ENCODE measurements around the gene MAGI2.

The MAGI2 gene

GRCh38 chr7:78649976-78650375, 803.5 kb downstream of the MAGI2 start (continued):
- no peak for TF ChIP-seq RARB (CRISPR knock-in tag; IDR thresholded peaks at IDR 0.05)
- no peak for TF ChIP-seq POU6F1 (CRISPR knock-in tag; IDR thresholded peaks at IDR 0.05; ENCODE audit: borderline replicate concordance, low read depth)
- TF ChIP-seq ZNF8 (CRISPR knock-in tag; IDR thresholded peaks at IDR 0.05), result no peak
- no peak for TF ChIP-seq PPARA (CRISPR knock-in tag; IDR thresholded peaks at IDR 0.05; ENCODE audit: borderline replicate concordance)
- TF ChIP-seq ZFP3 (CRISPR knock-in tag; IDR thresholded peaks at IDR 0.05), result no peak

DNA sequence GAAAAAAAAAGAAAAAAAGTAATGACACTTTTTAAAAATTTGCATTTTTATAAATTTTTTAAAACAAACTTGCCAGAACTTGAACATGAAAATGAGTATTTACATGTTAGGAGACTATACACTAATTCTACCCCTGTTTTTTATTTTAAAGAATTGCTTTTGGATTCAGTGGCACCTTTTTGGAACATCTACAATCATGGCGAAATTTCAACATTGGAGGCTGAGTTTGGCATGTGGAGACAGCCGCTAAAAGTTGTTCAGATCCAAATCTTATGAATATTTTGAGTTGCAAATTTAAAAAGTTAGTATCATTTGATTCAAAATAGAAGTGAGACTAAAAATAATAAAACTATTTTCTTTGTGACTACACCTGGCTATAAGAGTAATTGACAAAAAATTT, 804.2 kb downstream of the MAGI2 start:
- TF ChIP-seq TCF4 (CRISPR knock-in tag; IDR thresholded peaks at IDR 0.05; ENCODE audit: borderline replicate concordance) (no peak), ZNF8 (CRISPR knock-in tag; IDR thresholded peaks at IDR 0.05) (no peak), ISL1 (CRISPR knock-in tag; IDR thresholded peaks at IDR 0.05) (no peak), ARNTL (CRISPR knock-in tag; IDR thresholded peaks at IDR 0.05; ENCODE audit: borderline replicate concordance, low read depth) (no peak), ZC3H10 (CRISPR knock-in tag; IDR thresholded peaks at IDR 0.05) (no peak), GLIS3 (CRISPR knock-in tag; IDR thresholded peaks at IDR 0.05) (no peak), TOX (CRISPR knock-in tag; IDR thresholded peaks at IDR 0.05; ENCODE audit: borderline replicate concordance) (no peak), ZFP3 (CRISPR knock-in tag; IDR thresholded peaks at IDR 0.05) (no peak)

GRCh38 chr7:78642751-78643150, 810.7 kb downstream of the MAGI2 start:
- TF ChIP-seq ZNF8 (CRISPR knock-in tag; IDR thresholded peaks at IDR 0.05), result no peak
- TF ChIP-seq BACH2 (CRISPR knock-in tag; IDR thresholded peaks at IDR 0.05; ENCODE audit: borderline replicate concordance), result no peak
- TF ChIP-seq ZNF70 (CRISPR knock-in tag; IDR thresholded peaks at IDR 0.05), result no peak
- TF ChIP-seq POU6F1 (CRISPR knock-in tag; IDR thresholded peaks at IDR 0.05; ENCODE audit: borderline replicate concordance, low read depth), result no peak
- TF ChIP-seq, protein P1, sequence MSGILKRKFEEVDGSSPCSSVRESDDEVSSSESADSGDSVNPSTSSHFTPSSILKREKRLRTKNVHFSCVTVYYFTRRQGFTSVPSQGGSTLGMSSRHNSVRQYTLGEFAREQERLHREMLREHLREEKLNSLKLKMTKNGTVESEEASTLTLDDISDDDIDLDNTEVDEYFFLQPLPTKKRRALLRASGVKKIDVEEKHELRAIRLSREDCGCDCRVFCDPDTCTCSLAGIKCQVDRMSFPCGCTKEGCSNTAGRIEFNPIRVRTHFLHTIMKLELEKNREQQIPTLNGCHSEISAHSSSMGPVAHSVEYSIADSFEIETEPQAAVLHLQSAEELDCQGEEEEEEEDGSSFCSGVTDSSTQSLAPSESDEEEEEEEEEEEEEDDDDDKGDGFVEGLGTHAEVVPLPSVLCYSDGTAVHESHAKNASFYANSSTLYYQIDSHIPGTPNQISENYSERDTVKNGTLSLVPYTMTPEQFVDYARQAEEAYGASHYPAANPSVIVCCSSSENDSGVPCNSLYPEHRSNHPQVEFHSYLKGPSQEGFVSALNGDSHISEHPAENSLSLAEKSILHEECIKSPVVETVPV (CRISPR knock-in tag; IDR thresholded peaks at IDR 0.05), result no peak
- no peak for TF ChIP-seq TCF4 (CRISPR knock-in tag; IDR thresholded peaks at IDR 0.05; ENCODE audit: borderline replicate concordance)
- TF ChIP-seq OSR1 (CRISPR knock-in tag; IDR thresholded peaks at IDR 0.05), result no peak
- no peak for TF ChIP-seq ARNTL (CRISPR knock-in tag; IDR thresholded peaks at IDR 0.05; ENCODE audit: borderline replicate concordance, low read depth)
- no peak for TF ChIP-seq PPARA (CRISPR knock-in tag; IDR thresholded peaks at IDR 0.05; ENCODE audit: borderline replicate concordance)
- TF ChIP-seq, protein P2, sequence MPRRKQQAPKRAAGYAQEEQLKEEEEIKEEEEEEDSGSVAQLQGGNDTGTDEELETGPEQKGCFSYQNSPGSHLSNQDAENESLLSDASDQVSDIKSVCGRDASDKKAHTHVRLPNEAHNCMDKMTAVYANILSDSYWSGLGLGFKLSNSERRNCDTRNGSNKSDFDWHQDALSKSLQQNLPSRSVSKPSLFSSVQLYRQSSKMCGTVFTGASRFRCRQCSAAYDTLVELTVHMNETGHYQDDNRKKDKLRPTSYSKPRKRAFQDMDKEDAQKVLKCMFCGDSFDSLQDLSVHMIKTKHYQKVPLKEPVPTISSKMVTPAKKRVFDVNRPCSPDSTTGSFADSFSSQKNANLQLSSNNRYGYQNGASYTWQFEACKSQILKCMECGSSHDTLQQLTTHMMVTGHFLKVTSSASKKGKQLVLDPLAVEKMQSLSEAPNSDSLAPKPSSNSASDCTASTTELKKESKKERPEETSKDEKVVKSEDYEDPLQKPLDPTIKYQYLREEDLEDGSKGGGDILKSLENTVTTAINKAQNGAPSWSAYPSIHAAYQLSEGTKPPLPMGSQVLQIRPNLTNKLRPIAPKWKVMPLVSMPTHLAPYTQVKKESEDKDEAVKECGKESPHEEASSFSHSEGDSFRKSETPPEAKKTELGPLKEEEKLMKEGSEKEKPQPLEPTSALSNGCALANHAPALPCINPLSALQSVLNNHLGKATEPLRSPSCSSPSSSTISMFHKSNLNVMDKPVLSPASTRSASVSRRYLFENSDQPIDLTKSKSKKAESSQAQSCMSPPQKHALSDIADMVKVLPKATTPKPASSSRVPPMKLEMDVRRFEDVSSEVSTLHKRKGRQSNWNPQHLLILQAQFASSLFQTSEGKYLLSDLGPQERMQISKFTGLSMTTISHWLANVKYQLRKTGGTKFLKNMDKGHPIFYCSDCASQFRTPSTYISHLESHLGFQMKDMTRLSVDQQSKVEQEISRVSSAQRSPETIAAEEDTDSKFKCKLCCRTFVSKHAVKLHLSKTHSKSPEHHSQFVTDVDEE (CRISPR knock-in tag; IDR thresholded peaks at IDR 0.05), result no peak
- TF ChIP-seq RARB (CRISPR knock-in tag; IDR thresholded peaks at IDR 0.05), result no peak
- TF ChIP-seq ZC3H10 (CRISPR knock-in tag; IDR thresholded peaks at IDR 0.05), result no peak
- no peak for TF ChIP-seq ZNF565 (CRISPR knock-in tag; conservative IDR thresholded peaks at IDR 0.05; ENCODE audit: low read depth)
- no peak for TF ChIP-seq ESRRG (CRISPR knock-in tag; IDR thresholded peaks at IDR 0.05)
- TF ChIP-seq TOX (CRISPR knock-in tag; IDR thresholded peaks at IDR 0.05; ENCODE audit: borderline replicate concordance), result no peak
- no peak for TF ChIP-seq SNAI2 (CRISPR knock-in tag; IDR thresholded peaks at IDR 0.05)
- TF ChIP-seq ZFP3 (CRISPR knock-in tag; IDR thresholded peaks at IDR 0.05), result no peak
- no peak for TF ChIP-seq ZFP30 (CRISPR knock-in tag; IDR thresholded peaks at IDR 0.05)
- no peak for TF ChIP-seq CSDC2 (CRISPR knock-in tag; IDR thresholded peaks at IDR 0.05)
- no peak for ATAC-seq

More for the DNA sequence above, 804.2 kb downstream of the MAGI2 start:
- no peak for ATAC-seq

GRCh38 chr7:78638364-78638763, 815.1 kb downstream of the MAGI2 start:
- no peak for ATAC-seq
- no peak for TF ChIP-seq RARB (CRISPR knock-in tag; IDR thresholded peaks at IDR 0.05)
- TF ChIP-seq ZFP3 (CRISPR knock-in tag; IDR thresholded peaks at IDR 0.05), result no peak
- no peak for TF ChIP-seq ZNF70 (CRISPR knock-in tag; IDR thresholded peaks at IDR 0.05)
- TF ChIP-seq ESRRG (CRISPR knock-in tag; IDR thresholded peaks at IDR 0.05), result no peak
- TF ChIP-seq SNAI2 (CRISPR knock-in tag; IDR thresholded peaks at IDR 0.05), result no peak
- no peak for TF ChIP-seq POU6F1 (CRISPR knock-in tag; IDR thresholded peaks at IDR 0.05; ENCODE audit: borderline replicate concordance, low read depth)
- TF ChIP-seq ISL1 (CRISPR knock-in tag; IDR thresholded peaks at IDR 0.05), result no peak
- TF ChIP-seq ZC3H10 (CRISPR knock-in tag; IDR thresholded peaks at IDR 0.05), result no peak
- no peak for TF ChIP-seq ZFP30 (CRISPR knock-in tag; IDR thresholded peaks at IDR 0.05)
- no peak for TF ChIP-seq PPARA (CRISPR knock-in tag; IDR thresholded peaks at IDR 0.05; ENCODE audit: borderline replicate concordance)
- no peak for TF ChIP-seq ARNTL (CRISPR knock-in tag; IDR thresholded peaks at IDR 0.05; ENCODE audit: borderline replicate concordance, low read depth)
- TF ChIP-seq, protein P1 (CRISPR knock-in tag; IDR thresholded peaks at IDR 0.05), result no peak
- TF ChIP-seq OSR1 (CRISPR knock-in tag; IDR thresholded peaks at IDR 0.05), result no peak
- no peak for TF ChIP-seq BACH2 (CRISPR knock-in tag; IDR thresholded peaks at IDR 0.05; ENCODE audit: borderline replicate concordance)
- TF ChIP-seq CSDC2 (CRISPR knock-in tag; IDR thresholded peaks at IDR 0.05), result no peak
- TF ChIP-seq TOX (CRISPR knock-in tag; IDR thresholded peaks at IDR 0.05; ENCODE audit: borderline replicate concordance), result no peak

Data from SK-N-SH treated with all-trans-retinoic acid at 6 μM for 48 hours (cell line).